Trophoblast cell (in vitro differentiated cells and primary cell): Measurements from ENCODE around the gene WDR81. TPM values are rescaled to one million over a fixed set of nuclear protein-coding genes. Genes with fewer than 3 reads are reported as not detected.

Experiments
- DNase-seq, 2 donors: peaks; one replicate each; pipeline ENCODE4 v3.0.0-alpha.2; 2016
- H2AFZ ChIP-seq: 2 replicates; pipeline ENCODE4 v1.6.1; 2013; ENCODE audit warnings: low read length, moderate library complexity, mild to moderate bottlenecking; ENCODE audit not compliant: insufficient read depth, poor library complexity
- H2AK5ac ChIP-seq: 2 replicates; pipeline ENCODE4 v1.6.1; 2013; ENCODE audit warnings: mild to moderate bottlenecking, low read length
- H2BK120ac ChIP-seq: 2 replicates; pipeline ENCODE4 v1.6.1; 2013; ENCODE audit warnings: low read length, mild to moderate bottlenecking, moderate library complexity; ENCODE audit not compliant: insufficient read depth, poor library complexity
- H2BK12ac ChIP-seq: 2 replicates; pipeline ENCODE4 v1.6.1; 2013; ENCODE audit warnings: mild to moderate bottlenecking, low read length, moderate library complexity
- H2BK5ac ChIP-seq: 2 replicates; pipeline ENCODE4 v1.6.1; 2013; ENCODE audit warnings: low read length, low read depth, moderate library complexity, mild to moderate bottlenecking; ENCODE audit not compliant: poor library complexity
- H3K14ac ChIP-seq: 2 replicates; pipeline ENCODE4 v1.6.1; 2013; ENCODE audit warnings: mild to moderate bottlenecking, low read length
- H3K18ac ChIP-seq: 2 replicates; pipeline ENCODE4 v1.6.1; 2013; ENCODE audit warnings: mild to moderate bottlenecking, low read length
- H3K23ac ChIP-seq: 2 replicates; pipeline ENCODE4 v1.6.1; 2013; ENCODE audit warnings: low read length
- H3K27ac ChIP-seq: 2 replicates; pipeline ENCODE4 v1.5.1; 2013; ENCODE audit warnings: low read depth, mild to moderate bottlenecking, inconsistent platforms, low read length, moderate library complexity
- H3K27me3 ChIP-seq: 2 replicates; pipeline ENCODE4 v1.6.1; 2013; ENCODE audit warnings: inconsistent platforms, mild to moderate bottlenecking, low read length, moderate library complexity; ENCODE audit not compliant: insufficient read depth
- H3K36me3 ChIP-seq, 2 experiments: 1 replicate in 1 of 2; 2 replicates in 1 of 2; pipeline ENCODE4 v1.6.1; 2013; ENCODE audit warnings: low read length in 2 of 2, mild to moderate bottlenecking in 2 of 2, moderate library complexity in 1 of 2; ENCODE audit not compliant: insufficient read depth in 2 of 2, control insufficient read depth in 1 of 2
- H3K4ac ChIP-seq: 2 replicates; pipeline ENCODE4 v1.6.1; 2013; ENCODE audit warnings: low read depth, mild to moderate bottlenecking, low read length, moderate library complexity
- H3K4me1 ChIP-seq, 2 experiments: 1 replicate in 1 of 2; 2 replicates in 1 of 2; pipeline ENCODE4 v1.6.1; 2013; ENCODE audit warnings: low read length in 2 of 2, mild to moderate bottlenecking in 2 of 2, moderate library complexity in 1 of 2; ENCODE audit not compliant: insufficient read depth in 2 of 2, control insufficient read depth in 1 of 2
- H3K4me2 ChIP-seq: 2 replicates; pipeline ENCODE4 v1.6.1; 2013; ENCODE audit warnings: inconsistent platforms, mild to moderate bottlenecking, low read length, moderate library complexity
- H3K4me3 ChIP-seq: 2 replicates; pipeline ENCODE4 v1.5.1; 2013; ENCODE audit warnings: mild to moderate bottlenecking, low read depth, low read length, inconsistent platforms
- H3K79me1 ChIP-seq: one replicate; pipeline ENCODE4 v1.6.1; 2013; ENCODE audit warnings: low read length
- H3K79me2 ChIP-seq: 2 replicates; pipeline ENCODE4 v1.6.1; 2013; ENCODE audit warnings: low read length, mild to moderate bottlenecking; ENCODE audit not compliant: control insufficient read depth, insufficient read depth, poor library complexity
- H3K9ac ChIP-seq: 2 replicates; pipeline ENCODE4 v1.6.1; 2013; ENCODE audit warnings: mild to moderate bottlenecking, low read length
- H3K9me3 ChIP-seq: 2 replicates; pipeline ENCODE4 v1.6.1; 2013; ENCODE audit warnings: low read depth, mild to moderate bottlenecking, control low read depth, inconsistent platforms, low read length; ENCODE audit not compliant: insufficient read depth
- H4K12ac ChIP-seq: 2 replicates; pipeline ENCODE4 v1.6.1; 2013; ENCODE audit warnings: low read depth, mild to moderate bottlenecking, low read length, moderate library complexity
- H4K8ac ChIP-seq: 2 replicates; pipeline ENCODE4 v1.6.1; 2013; ENCODE audit warnings: low read depth, mild to moderate bottlenecking, low read length, moderate library complexity
- H4K91ac ChIP-seq: one replicate; pipeline ENCODE4 v1.6.1; 2013; ENCODE audit warnings: low read depth, mild to moderate bottlenecking, low read length, moderate library complexity
- WGBS: extraction: QIAGEN DNeasy Blood & Tissue Kit; methylation state at CpG from one replicate; pipeline ENCODE4 v1.1.7; 2013; ENCODE audit warnings: missing lambda C conversion rate; ENCODE audit not compliant: insufficient read length, insufficient coverage; ENCODE audit errors: extremely low coverage; 5-methylcytosine and 5-hydroxymethylcytosine counted together
- polyA plus RNA-seq: library from polyadenylated mRNA; stranded (reverse); fragments of 200-250 nt; gene quantifications from 2 replicates; pipeline ENCODE4 v1.2.3, GENCODE V29; 2013

The WDR81 gene
- polyA plus RNA-seq = 5.0 and 5.2 TPM in 2 replicates

DNA sequence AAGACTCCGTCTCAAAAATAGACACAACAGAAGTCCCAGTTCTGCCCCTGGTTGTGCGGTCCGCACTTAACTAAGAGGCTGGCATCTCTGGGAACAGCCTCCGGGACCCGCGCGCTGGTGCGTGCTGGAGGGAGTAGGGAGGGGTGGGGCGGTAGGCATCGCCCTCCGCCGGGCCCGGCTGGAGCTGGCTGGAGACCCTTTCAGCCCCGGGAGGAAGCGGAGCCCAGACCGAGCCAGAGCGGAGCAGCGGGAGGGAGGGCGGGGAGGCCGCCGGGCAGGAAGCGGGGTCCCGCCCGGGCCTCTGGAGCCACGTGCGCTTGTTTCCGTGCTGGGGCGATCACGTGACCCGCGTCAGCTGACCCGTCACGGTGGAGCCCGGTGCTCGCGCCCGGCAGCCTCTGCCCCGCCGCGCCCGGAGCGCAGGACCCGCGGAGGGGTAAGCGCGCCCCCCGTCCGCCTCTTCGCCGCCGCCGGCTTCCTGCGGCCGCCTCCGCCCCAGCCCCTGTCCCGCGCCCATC is at the start of gene WDR81:
Gene WDR81, plus strand, starts transcription at position 354 of the 518 bp plus-strand sequence. CDS start 256 bp downstream, outside the sequence.
- Histone ChIP-seq H3K14ac (peak within 1 kb of the TSS; percentile 87), H3K9me3 (peaks cover 4% of the 10 kb centered on the region), H2AK5ac (no peak within 1 kb of the TSS), H3K27ac (peak within 1 kb of the TSS; percentile 19), H3K79me2 (peaks cover 5% of the 10 kb centered on the region), H3K36me3 (peaks cover 2 to 4% of the 10 kb centered on the region in 2 experiments), H2BK12ac (peak within 1 kb of the TSS; percentile 56), H3K27me3 (no peaks in the 10 kb centered on the region), H2BK5ac (peak within 1 kb of the TSS; percentile 75), H3K4me2 (peak within 1 kb of the TSS; percentile 70), H4K12ac (peak within 1 kb of the TSS; percentile 96), H3K4me1 (peaks cover 9 to 13% of the 10 kb centered on the region in 2 experiments), H4K91ac (peak within 1 kb of the TSS; percentile 95), H3K18ac (peak within 1 kb of the TSS; percentile 91), H3K4ac (peak within 1 kb of the TSS; percentile 85), H4K8ac (peak within 1 kb of the TSS; percentile 95), H3K79me1 (peaks cover 8% of the 10 kb centered on the region), H2AFZ (peak within 1 kb of the TSS; percentile 91), H2BK120ac (peak within 1 kb of the TSS; percentile 81), H3K9ac (peak within 1 kb of the TSS; percentile 16), H3K4me3 (peak within 1 kb of the TSS; percentile 71), H3K23ac (no peak within 1 kb of the TSS)
- WGBS = no CpG with 5 or more reads among the region's 57 CpGs
- peak; percentile 64 to 74 for DNase-seq

DNA sequence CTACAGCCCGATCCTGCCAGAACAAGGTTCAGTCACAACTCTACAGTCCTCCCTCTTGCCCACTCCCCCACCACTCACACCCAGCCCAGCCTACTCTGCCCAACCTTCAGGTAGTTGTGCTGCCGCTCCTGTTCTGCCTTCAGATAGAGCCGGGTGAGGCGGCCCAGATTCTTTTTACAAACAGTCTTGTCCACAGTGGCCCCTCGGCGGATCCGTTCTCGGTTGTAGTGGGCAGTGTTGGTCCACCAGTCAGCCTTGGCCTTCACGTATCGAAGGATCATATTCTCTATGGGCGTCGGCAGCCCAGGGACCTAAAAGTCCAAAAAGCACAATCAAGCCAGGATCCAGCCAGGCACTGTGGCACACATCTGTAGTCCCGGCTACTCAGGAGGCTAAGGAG is 48.1 kb upstream of the WDR81 start:
- no peak overlapping the region for H3K27ac ChIP-seq
- H2BK5ac ChIP-seq = no peak overlapping the region
- H2AK5ac ChIP-seq = no peak overlapping the region
- H3K4ac ChIP-seq = no peak overlapping the region
- no peak overlapping the region for H3K18ac ChIP-seq
- no peaks in the 10 kb centered on the region for H3K4me1 ChIP-seq
- H3K79me1 ChIP-seq = no peaks in the 10 kb centered on the region
- H3K9ac ChIP-seq = no peak overlapping the region
- no CpG with 5 or more reads among the region's 13 CpGs for WGBS
- no peak overlapping the region for H4K8ac ChIP-seq
- no peak overlapping the region for H3K4me3 ChIP-seq
- peaks cover 77 to 89% of the 10 kb centered on the region in 2 experiments for H3K36me3 ChIP-seq
- DNase-seq = no peak
- H3K27me3 ChIP-seq = no peaks in the 10 kb centered on the region
- H3K9me3 ChIP-seq = no peaks in the 10 kb centered on the region
- no peak overlapping the region for H2AFZ ChIP-seq
- no peak overlapping the region for H4K91ac ChIP-seq
- no peaks in the 10 kb centered on the region for H3K79me2 ChIP-seq
- no peak overlapping the region for H4K12ac ChIP-seq
- no peak overlapping the region for H2BK12ac ChIP-seq
- no peak overlapping the region for H3K4me2 ChIP-seq
- no peak overlapping the region for H3K23ac ChIP-seq
- no peak overlapping the region for H3K14ac ChIP-seq
- no peak overlapping the region for H2BK120ac ChIP-seq

DNA sequence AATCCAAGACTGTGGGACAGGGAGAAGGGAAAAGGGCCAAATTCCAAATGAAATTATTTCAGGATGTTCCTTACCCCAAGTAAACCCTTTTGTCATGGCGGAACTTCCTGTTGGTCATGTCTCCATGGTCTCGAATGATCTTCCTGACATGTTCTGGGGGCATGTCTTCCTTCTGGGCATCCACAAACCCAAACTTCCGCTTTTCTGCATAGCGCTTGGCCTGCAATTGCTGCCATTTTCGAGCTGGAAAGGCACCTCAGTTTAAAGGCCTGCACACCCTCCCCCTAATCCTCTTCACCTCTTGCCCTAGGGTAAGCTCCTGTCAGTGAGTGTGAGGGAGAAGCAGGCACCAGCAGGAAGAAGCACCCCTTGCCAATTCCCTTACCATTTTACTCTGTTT is 41.0 kb upstream of the WDR81 start:
- Histone ChIP-seq H2AFZ (no peak overlapping the region), H3K4ac (peak overlapping the region; percentile 24), H2BK5ac (no peak overlapping the region), H3K14ac (no peak overlapping the region), H3K27me3 (no peaks in the 10 kb centered on the region), H3K27ac (no peak overlapping the region), H3K9me3 (no peaks in the 10 kb centered on the region), H3K9ac (peak overlapping the region; percentile 7), H3K4me3 (peak overlapping the region; percentile 50), H3K18ac (no peak overlapping the region), H3K23ac (peak overlapping the region; percentile 37), H3K79me1 (peaks cover 6% of the 10 kb centered on the region), H3K36me3 (peaks cover 30 to 41% of the 10 kb centered on the region in 2 experiments), H2BK12ac (no peak overlapping the region), H3K79me2 (peaks cover 9% of the 10 kb centered on the region), H2AK5ac (no peak overlapping the region), H2BK120ac (no peak overlapping the region), H4K91ac (no peak overlapping the region), H3K4me1 (peaks cover 3 to 4% of the 10 kb centered on the region in 2 experiments), H4K12ac (no peak overlapping the region), H4K8ac (no peak overlapping the region), H3K4me2 (peak overlapping the region; percentile 73)
- DNase-seq = no peak
- WGBS = no CpG with 5 or more reads among the region's 5 CpGs

DNA sequence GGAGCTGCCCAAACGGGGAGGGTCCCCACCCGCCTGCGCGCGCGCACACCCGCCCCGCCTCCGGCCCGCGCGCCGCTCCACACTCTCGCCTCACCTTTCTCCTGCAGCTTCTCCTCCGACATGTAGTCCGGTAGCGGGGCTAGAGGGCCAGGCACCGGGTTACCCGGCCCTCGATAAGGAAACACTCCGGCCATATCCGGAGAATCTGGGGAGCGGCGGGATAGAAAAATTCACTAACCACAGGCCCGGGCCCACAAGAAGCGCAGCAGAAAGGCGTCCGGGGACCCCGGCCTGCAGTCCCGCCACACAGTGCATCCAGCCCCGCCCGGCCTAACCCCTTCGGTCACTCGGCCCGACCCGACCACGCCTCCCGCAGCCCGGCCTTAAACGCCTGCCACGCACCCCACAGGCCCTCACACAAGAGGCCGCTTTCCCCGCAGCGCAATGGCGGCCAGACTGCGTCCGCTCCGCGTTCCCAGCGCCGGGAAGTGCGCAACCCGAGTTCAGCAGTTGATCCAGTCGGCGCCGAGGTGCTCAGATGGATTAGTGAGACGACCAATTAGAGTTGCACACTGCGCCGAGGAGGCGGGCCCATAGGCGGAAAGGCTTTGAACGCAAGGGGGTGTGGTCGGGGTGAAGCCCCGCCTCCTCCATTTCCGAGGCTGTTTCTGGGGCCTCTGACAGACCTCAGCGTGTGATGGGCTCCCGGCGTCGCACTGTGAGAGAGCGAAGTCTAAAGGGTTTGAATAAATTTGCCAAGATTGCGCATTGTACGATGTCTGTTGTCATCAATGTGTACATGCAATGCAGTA is 39.9 kb upstream of the WDR81 start, which contains the start of gene PRPF8:
Gene PRPF8, minus strand, starts transcription at position 490 of the 812 bp plus-strand sequence. Its CDS starts 296 bp downstream, at position 194.
- peak within 1 kb of the TSS; percentile 87 for H3K4ac ChIP-seq

More for the DNA sequence above, 39.9 kb upstream of the WDR81 start, which contains the start of gene PRPF8:
- H3K79me1 ChIP-seq = peaks cover 6% of the 10 kb centered on the region
- peak within 1 kb of the TSS; percentile 83 for H3K4me2 ChIP-seq
- no peak within 1 kb of the TSS for H3K23ac ChIP-seq
- peak within 1 kb of the TSS; percentile 90 for H4K12ac ChIP-seq
- peak; percentile 96 to 99 for DNase-seq
- peaks cover 3 to 4% of the 10 kb centered on the region in 2 experiments for H3K4me1 ChIP-seq
- H2BK5ac ChIP-seq = peak within 1 kb of the TSS; percentile 88
- peak within 1 kb of the TSS; percentile 94 for H3K9ac ChIP-seq
- peak within 1 kb of the TSS; percentile 92 for H4K91ac ChIP-seq
- no peak within 1 kb of the TSS for H2BK12ac ChIP-seq
- no peaks in the 10 kb centered on the region for H3K27me3 ChIP-seq
- peak within 1 kb of the TSS; percentile 94 for H2BK120ac ChIP-seq
- peak within 1 kb of the TSS; percentile 95 for H3K14ac ChIP-seq
- H2AFZ ChIP-seq = peak within 1 kb of the TSS; percentile 91
- peak within 1 kb of the TSS; percentile 96 for H3K4me3 ChIP-seq
- H3K36me3 ChIP-seq = peaks cover 20 to 29% of the 10 kb centered on the region in 2 experiments
- no peaks in the 10 kb centered on the region for H3K9me3 ChIP-seq
- H4K8ac ChIP-seq = peak within 1 kb of the TSS; percentile 98
- peak within 1 kb of the TSS; percentile 92 for H3K27ac ChIP-seq
- peak within 1 kb of the TSS; percentile 97 for H3K18ac ChIP-seq
- H2AK5ac ChIP-seq = peak within 1 kb of the TSS; percentile 70
- no CpG with 5 or more reads among the region's 72 CpGs for WGBS
- H3K79me2 ChIP-seq = peaks cover 9% of the 10 kb centered on the region
